AG04449 (cell line): Measurements from ENCODE around the gene ODAM.
"Not testable (repeated sequence)": the region's sequence is repeated elsewhere in the genome, so short reads cannot be mapped to it uniquely, and the experiment has no call there.

ENCODE experiments used
- CTCF ChIA-PET: fragments of 350-600 bp; formaldehyde crosslinking; extraction: SDS; loops from one replicate; lab custom pipeline; 2021; ENCODE audit warnings: antibody characterized with exemption; lab: Yijun Ruan, JAX
- POLR2A ChIA-PET: fragments of 400-600, 350-600 bp; formaldehyde crosslinking; extraction: SDS; loops from one replicate; lab custom pipeline; 2020; ENCODE audit warnings: antibody characterized with exemption, inconsistent platforms; lab: Yijun Ruan, JAX
- DNase-seq: peaks from one replicate; pipeline ENCODE4 v3.0.0-alpha.2; 2010; ENCODE audit warnings: low read depth, low spot score
- H3K4me3 ChIP-seq: 2 replicates; pipeline ENCODE4 v1.5.1; 2011; ENCODE audit warnings: low read depth, mild to moderate bottlenecking, control low read depth, low read length
- TF ChIP-seq, protein P1 (sequence below): IDR thresholded peaks from one replicate; pipeline ENCODE4 v1.5.1; 2011; ENCODE audit warnings: mild to moderate bottlenecking, moderate library complexity, low read length, control low read depth, inconsistent platforms; ENCODE audit not compliant: insufficient read depth; ENCODE audit errors: missing control alignments

ODAM gene

DNA sequence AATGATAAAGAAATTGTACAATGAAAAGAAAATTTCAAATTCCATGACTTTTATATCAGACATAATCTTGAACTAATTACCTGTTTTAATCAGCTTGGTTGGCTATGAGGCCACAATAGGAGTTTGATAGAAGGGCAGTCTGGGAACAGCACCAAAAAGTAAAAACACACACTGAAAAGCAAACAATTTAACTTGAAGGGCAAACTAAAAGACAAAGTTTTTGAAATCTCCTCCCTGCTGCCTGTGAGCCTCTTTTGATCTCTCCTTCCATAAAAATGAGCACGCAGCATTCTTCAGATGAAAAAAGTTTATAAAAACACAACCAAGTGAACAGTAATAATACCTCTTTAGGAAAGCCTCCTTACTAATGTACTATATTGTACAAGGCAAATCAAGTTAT lies 8.1 kb downstream of the ODAM start:
- no peak for DNase-seq
- POLR2A ChIA-PET = no interaction called here
- CTCF ChIA-PET = interaction anchor here (2.0 kb wide), 1 partner anchor 19 kb away, joined by 7 read pairs; no protein-coding TSS in a partner anchor
- no peak overlapping the region for H3K4me3 ChIP-seq
- TF ChIP-seq, protein P1, sequence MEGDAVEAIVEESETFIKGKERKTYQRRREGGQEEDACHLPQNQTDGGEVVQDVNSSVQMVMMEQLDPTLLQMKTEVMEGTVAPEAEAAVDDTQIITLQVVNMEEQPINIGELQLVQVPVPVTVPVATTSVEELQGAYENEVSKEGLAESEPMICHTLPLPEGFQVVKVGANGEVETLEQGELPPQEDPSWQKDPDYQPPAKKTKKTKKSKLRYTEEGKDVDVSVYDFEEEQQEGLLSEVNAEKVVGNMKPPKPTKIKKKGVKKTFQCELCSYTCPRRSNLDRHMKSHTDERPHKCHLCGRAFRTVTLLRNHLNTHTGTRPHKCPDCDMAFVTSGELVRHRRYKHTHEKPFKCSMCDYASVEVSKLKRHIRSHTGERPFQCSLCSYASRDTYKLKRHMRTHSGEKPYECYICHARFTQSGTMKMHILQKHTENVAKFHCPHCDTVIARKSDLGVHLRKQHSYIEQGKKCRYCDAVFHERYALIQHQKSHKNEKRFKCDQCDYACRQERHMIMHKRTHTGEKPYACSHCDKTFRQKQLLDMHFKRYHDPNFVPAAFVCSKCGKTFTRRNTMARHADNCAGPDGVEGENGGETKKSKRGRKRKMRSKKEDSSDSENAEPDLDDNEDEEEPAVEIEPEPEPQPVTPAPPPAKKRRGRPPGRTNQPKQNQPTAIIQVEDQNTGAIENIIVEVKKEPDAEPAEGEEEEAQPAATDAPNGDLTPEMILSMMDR = no peak

- CTCF ChIA-PET, H3K4me3 ChIP-seq, DNase-seq, POLR2A ChIA-PET: not testable (repeated sequence)
These were observed 17.2 kb downstream of the ODAM start for GRCh38 chr4:70212752-70213151.

- H3K4me3 ChIP-seq, POLR2A ChIA-PET, DNase-seq, CTCF ChIA-PET: not testable (repeated sequence)
These were observed 20.6 kb downstream of the ODAM start for GRCh38 chr4:70216109-70216508.

DNA sequence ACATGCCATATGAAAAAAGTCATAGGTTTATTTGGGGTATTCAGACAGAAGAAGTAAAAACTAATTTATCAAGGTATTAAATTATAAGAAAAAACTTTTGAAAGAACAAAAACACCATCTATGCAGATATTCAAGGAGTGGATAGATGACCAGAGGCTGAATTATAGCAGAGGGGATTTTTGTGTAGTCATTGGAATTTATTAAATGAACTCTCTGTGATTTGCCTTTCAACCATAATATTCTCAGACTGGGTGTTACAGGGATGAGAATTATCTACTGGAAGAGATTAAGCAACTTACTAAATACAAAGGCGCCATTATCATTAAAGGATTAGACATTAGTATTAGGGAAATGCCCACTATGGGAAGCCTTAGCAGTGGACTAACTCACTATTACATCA lies 21.0 kb downstream of the ODAM start:
- POLR2A ChIA-PET, CTCF ChIA-PET, H3K4me3 ChIP-seq, DNase-seq: not testable (repeated sequence)

GRCh38 chr4:70221389-70221788 lies 25.9 kb downstream of the ODAM start:
- H3K4me3 ChIP-seq, DNase-seq, CTCF ChIA-PET, POLR2A ChIA-PET: not testable (repeated sequence)

DNA sequence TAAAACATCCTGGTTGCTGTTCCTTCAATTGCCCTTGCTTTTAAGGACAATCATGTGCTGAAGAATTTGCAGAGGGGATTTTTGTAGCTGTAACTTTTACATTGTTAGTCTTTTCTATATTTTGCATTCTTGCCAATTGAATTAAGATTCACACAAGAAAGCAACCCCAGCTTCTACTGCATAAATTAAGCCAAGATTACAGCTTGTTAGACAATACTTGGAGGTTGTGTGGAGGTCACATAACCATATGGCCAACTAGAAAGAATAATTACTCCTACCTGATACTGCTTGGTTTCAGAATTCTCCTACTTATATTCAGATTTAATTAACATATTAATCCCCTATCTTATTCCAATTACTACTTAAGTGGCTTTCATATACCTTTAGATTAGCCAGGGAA lies 26.3 kb downstream of the ODAM start:
- CTCF ChIA-PET, POLR2A ChIA-PET, H3K4me3 ChIP-seq, DNase-seq: not testable (repeated sequence)

DNA sequence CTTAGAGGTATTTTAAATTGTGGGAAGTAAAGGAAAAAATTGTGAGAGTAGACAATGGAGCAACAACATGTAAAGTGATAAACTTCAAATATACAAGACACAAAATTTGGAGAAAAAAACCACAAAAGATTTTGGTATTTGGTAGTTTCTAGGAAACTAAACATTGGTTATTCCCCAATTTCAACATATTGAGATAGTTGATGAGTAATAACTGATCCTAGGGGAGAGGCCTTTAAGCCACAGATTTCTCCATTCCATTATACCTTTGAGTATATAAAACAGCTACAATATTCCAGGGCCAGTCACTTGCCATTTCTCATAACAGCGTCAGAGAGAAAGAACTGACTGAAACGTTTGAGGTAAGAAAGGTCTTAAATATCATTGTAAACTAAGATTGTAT lies 30.3 kb downstream of the ODAM start, which contains the start of gene FDCSP:
Gene FDCSP, plus strand, starts transcription at position 301 of the 400 bp plus-strand sequence. CDS start 5,071 bp downstream, outside the sequence.
- DNase-seq = no peak
- H3K4me3 ChIP-seq = no peak within 1 kb of the TSS
- ChIA-PET CTCF (no interaction called here), POLR2A (no interaction called here)
- TF ChIP-seq, protein P1 = no peak

DNA sequence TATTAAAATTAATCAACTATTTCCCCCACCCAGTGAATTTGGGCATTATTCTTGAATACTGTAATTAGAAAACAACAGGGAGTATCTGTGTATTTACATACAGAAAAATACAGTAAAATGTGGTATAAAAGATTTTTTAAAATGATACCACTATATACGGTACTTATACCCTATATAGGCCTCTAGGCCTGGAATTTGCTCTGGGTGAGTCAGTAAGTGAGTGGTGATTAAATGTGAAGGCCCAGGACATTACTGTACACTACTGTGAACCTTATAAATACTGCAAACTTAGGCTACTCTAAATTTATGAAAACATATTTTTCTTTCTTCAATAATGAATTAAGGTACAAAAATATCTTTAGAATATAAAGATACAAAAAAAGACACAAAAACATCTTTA lies 40.6 kb downstream of the ODAM start:
- CTCF ChIA-PET = no interaction called here
- TF ChIP-seq, protein P1 = no peak
- no peak for DNase-seq
- no peak overlapping the region for H3K4me3 ChIP-seq
- POLR2A ChIA-PET = no interaction called here

DNA sequence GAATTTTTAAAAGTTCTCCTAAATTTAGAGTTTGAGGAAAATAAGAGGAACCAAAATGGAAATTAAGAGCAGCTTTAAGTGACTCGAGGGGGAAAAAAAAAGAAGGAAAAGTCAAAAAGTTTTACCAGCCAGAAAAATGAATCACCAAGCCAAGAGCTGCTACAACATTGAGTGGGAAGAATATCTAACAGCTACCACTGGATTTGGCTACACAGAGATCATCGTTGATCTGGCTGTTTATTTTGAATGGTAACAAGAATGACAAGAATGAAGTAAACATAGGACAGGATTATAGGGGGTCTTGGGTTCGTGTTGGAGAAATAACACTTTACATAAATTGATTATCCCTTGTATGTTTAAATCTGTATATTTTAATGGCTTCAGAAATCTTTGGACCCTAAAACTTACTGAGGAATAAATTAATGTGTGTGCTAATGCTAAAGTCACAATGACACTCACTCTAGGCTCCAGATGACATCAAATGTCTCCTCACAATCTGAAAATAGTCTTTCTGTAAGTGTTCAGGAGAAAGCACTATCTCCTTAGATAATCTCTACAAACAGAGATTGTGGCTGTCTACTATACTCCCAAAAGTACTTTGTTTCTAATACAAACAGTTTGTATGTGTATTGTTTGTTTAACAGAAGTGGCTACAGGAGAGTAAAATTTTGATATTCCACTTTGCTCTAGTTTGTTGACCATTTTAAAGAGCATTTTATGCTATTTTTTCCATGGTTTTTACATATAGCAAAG lies 43.8 kb downstream of the ODAM start:
- TF ChIP-seq, protein P1 = no peak
- ChIA-PET POLR2A (no interaction called here), CTCF (no interaction called here)
- H3K4me3 ChIP-seq = no peak overlapping the region
- no peak for DNase-seq
